ENCODE measurements around the gene KRTAP12-4. TPM values are rescaled to one million over a fixed set of nuclear protein-coding genes. Genes with fewer than 3 reads are reported as not detected.

KRTAP12-4 gene
- total and polyA plus RNA-seq, 2 donors (not counting 3 experiments of a cell fraction or from before 2014, with no cell fraction given): not detected

DNA sequence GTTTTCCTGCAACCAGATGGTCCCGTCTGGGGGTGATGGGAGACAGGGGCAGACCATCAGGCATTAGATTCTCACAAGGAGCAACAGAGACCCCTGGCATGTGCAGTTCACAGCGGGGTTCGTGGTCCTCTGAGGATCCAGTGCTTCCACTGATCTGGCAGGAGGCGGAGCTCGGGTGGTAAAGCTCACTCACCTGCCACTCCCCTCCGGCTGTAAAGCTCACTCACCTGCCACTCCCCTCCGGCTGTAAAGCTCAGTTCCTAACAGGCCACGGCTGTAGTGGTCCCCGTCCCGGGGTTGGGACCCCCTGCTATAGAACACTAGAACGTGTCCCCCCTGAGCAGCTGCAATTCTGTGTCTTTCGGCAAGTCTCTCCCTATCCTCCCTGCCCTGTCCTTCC is 47.1 kb upstream of the KRTAP12-4 start:
- dilution Hi-C loops (cut with MboI; ENCODE audit: extremely low pct_ligation_motif_present, low sequenced_read_pairs) (no loop called here), intact Hi-C loops (cut with micrococcal nuclease) (no loop called here)
- H3K4me2 ChIP-seq (ENCODE audit: insufficient read depth, low read length): no peak overlapping the region
- BruUV-seq (replicated peaks): no TSS peak
- no peaks in the 10 kb centered on the region for H3K79me2 ChIP-seq (ENCODE audit: control insufficient read depth, insufficient read depth, low read length)
- H3K36me3 ChIP-seq (ENCODE audit: control insufficient read depth in 2 of 2, extremely low read depth in 1 of 2, insufficient read depth in 2 of 2, low read length in 2 of 2): no peaks in the 10 kb centered on the region
- H4K20me1 ChIP-seq (replicated peaks; ENCODE audit: control insufficient read depth, extremely low read depth, insufficient read depth, low read length): no peaks in the 10 kb centered on the region
- no peak overlapping the region for H3K9ac ChIP-seq (replicated peaks; ENCODE audit: extremely low read depth, insufficient read depth, low read length)
- no peaks in the 10 kb centered on the region for H3K9me1 ChIP-seq (replicated peaks; ENCODE audit: control insufficient read depth, extremely low read depth, insufficient read depth, low read length)
- H3K27ac ChIP-seq (ENCODE audit: insufficient read depth, low read depth, low read length): no peak overlapping the region
- no peaks in the 10 kb centered on the region for H3K9me3 ChIP-seq (replicated peaks; ENCODE audit: control insufficient read depth, insufficient read depth, low read length)
- H3K27me3 ChIP-seq (ENCODE audit: control insufficient read depth in 2 of 2, insufficient read depth in 2 of 2, low read length in 2 of 2): peaks cover 47% of the 10 kb centered on the region in 2 experiments
- DNase-seq (ENCODE audit: low read depth, low spot score): no peak
- ChIA-PET POLR2A (no interaction called here), CTCF (interaction anchor here (0.6 to 1.2 kb wide), 3 partner anchors 10 to 92 kb away, joined by 3 read pairs; no protein-coding TSS in a partner anchor)
- no peak overlapping the region for H3K4me3 ChIP-seq (replicated peaks in 1 of 3; ENCODE audit: insufficient read depth in 1 of 3, low read depth in 1 of 3, low read length in 3 of 3)
- no peaks in the 10 kb centered on the region for H3K4me1 ChIP-seq (ENCODE audit: control insufficient read depth, extremely low read depth, insufficient read depth, low read length)
- no peak overlapping the region for H2AFZ ChIP-seq (ENCODE audit: low read depth, low read length)
- no peak for TF ChIP-seq MYC (IDR thresholded peaks at IDR 0.05; ENCODE audit: low read depth, low read length)
- no peak for TF ChIP-seq GATA2 (IDR thresholded peaks at IDR 0.05; ENCODE audit: insufficient read depth, insufficient read length, low read depth, low read length)
- no peak for TF ChIP-seq POLR2A (IDR thresholded peaks at IDR 0.05; ENCODE audit: low read depth, low read length)
- TF ChIP-seq FOS (IDR thresholded peaks at IDR 0.05; ENCODE audit: borderline replicate concordance, insufficient read depth, low read length): no peak
- no peak for TF ChIP-seq JUN (IDR thresholded peaks at IDR 0.05; ENCODE audit: borderline replicate concordance, insufficient read depth, insufficient read length, low read depth)
- TF ChIP-seq POLR2AphosphoS5 (IDR thresholded peaks at IDR 0.05; ENCODE audit: insufficient read depth, low read depth, low read length): no peak
- no peak for TF ChIP-seq MAX (IDR thresholded peaks at IDR 0.05; ENCODE audit: insufficient read depth, insufficient read length)
- TF ChIP-seq, protein P1, sequence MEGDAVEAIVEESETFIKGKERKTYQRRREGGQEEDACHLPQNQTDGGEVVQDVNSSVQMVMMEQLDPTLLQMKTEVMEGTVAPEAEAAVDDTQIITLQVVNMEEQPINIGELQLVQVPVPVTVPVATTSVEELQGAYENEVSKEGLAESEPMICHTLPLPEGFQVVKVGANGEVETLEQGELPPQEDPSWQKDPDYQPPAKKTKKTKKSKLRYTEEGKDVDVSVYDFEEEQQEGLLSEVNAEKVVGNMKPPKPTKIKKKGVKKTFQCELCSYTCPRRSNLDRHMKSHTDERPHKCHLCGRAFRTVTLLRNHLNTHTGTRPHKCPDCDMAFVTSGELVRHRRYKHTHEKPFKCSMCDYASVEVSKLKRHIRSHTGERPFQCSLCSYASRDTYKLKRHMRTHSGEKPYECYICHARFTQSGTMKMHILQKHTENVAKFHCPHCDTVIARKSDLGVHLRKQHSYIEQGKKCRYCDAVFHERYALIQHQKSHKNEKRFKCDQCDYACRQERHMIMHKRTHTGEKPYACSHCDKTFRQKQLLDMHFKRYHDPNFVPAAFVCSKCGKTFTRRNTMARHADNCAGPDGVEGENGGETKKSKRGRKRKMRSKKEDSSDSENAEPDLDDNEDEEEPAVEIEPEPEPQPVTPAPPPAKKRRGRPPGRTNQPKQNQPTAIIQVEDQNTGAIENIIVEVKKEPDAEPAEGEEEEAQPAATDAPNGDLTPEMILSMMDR (IDR thresholded peaks at IDR 0.05; ENCODE audit: extremely low read depth in 1 of 2, insufficient read depth in 1 of 2, low read depth in 1 of 2, low read length in 2 of 2): no peak
- TF ChIP-seq EZH2 (IDR thresholded peaks at IDR 0.05; ENCODE audit: borderline replicate concordance, low read depth, low read length, severe bottlenecking): no peak
- FAIRE-seq: no peak
